Neuron (in vitro differentiated cells): Measurements from ENCODE around the gene ACVRL1.

ENCODE experiments used
- H2AFZ ChIP-seq: one replicate; pipeline ENCODE4 v1.6.1; 2013; ENCODE audit warnings: low read depth, mild to moderate bottlenecking, inconsistent platforms, low read length, moderate library complexity
- H3K27me3 ChIP-seq: one replicate; pipeline ENCODE4 v1.6.1; 2013; ENCODE audit warnings: low read length; ENCODE audit not compliant: insufficient read depth
- H3K36me3 ChIP-seq: one replicate; pipeline ENCODE4 v1.6.1; 2013; ENCODE audit warnings: low read length; ENCODE audit not compliant: insufficient read depth
- H3K4me1 ChIP-seq: one replicate; pipeline ENCODE4 v1.6.1; 2013; ENCODE audit warnings: low read length; ENCODE audit not compliant: insufficient read depth
- H3K4me3 ChIP-seq: 2 replicates; pipeline ENCODE4 v1.5.1; 2013; ENCODE audit warnings: mild to moderate bottlenecking, low read length, moderate library complexity
- H3K9me3 ChIP-seq: one replicate; pipeline ENCODE4 v1.6.1; 2013; ENCODE audit warnings: low read length

Gene ACVRL1

GRCh38 chr12:51896236-51896635 lies 11.1 kb upstream of the ACVRL1 start:
- no peaks in the 10 kb centered on the region for H3K4me1 ChIP-seq
- H3K4me3 ChIP-seq = no peak overlapping the region
- H3K27me3 ChIP-seq = peaks cover 3% of the 10 kb centered on the region
- H3K36me3 ChIP-seq = no peaks in the 10 kb centered on the region
- no peak overlapping the region for H2AFZ ChIP-seq
- H3K9me3 ChIP-seq = no peaks in the 10 kb centered on the region

DNA sequence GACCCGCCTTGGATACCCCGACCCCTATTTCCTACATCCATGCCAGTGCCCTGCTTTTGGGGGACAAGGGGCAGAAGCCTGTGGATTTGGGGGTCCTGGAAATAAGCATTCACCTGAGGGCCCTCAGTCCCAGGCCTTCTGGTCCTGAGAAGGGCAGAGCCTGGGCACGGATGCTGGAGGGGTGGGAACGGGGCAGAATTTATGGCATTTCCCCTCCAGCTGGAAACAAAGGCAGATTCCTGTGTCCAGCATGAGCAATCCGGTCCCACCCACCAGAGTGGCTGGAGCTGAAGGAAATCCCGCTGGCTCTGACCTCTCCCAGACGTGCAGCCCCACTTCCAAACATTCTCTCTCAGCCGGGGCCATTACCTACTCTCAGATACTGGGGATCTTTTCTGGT lies 10.1 kb upstream of the ACVRL1 start:
- H3K36me3 ChIP-seq = no peaks in the 10 kb centered on the region
- no peaks in the 10 kb centered on the region for H3K9me3 ChIP-seq
- peaks cover 3% of the 10 kb centered on the region for H3K27me3 ChIP-seq
- no peaks in the 10 kb centered on the region for H3K4me1 ChIP-seq
- no peak overlapping the region for H3K4me3 ChIP-seq
- H2AFZ ChIP-seq = no peak overlapping the region

GRCh38 chr12:51898506-51898905 lies 8.8 kb upstream of the ACVRL1 start:
- no peak overlapping the region for H3K4me3 ChIP-seq
- no peak overlapping the region for H2AFZ ChIP-seq
- H3K4me1 ChIP-seq = no peaks in the 10 kb centered on the region
- no peaks in the 10 kb centered on the region for H3K9me3 ChIP-seq
- H3K36me3 ChIP-seq = no peaks in the 10 kb centered on the region
- peaks cover 3% of the 10 kb centered on the region for H3K27me3 ChIP-seq

GRCh38 chr12:51898937-51899336 lies 8.4 kb upstream of the ACVRL1 start:
- H3K36me3 ChIP-seq = no peaks in the 10 kb centered on the region
- peaks cover 3% of the 10 kb centered on the region for H3K27me3 ChIP-seq
- no peaks in the 10 kb centered on the region for H3K9me3 ChIP-seq
- H2AFZ ChIP-seq = no peak overlapping the region
- no peaks in the 10 kb centered on the region for H3K4me1 ChIP-seq
- H3K4me3 ChIP-seq = no peak overlapping the region

- peaks cover 3% of the 10 kb centered on the region for H3K27me3 ChIP-seq
- H3K4me1 ChIP-seq = no peaks in the 10 kb centered on the region
- H3K9me3 ChIP-seq = no peaks in the 10 kb centered on the region
- H3K4me3 ChIP-seq = no peak overlapping the region
- no peak overlapping the region for H2AFZ ChIP-seq
- no peaks in the 10 kb centered on the region for H3K36me3 ChIP-seq
These were observed 6.9 kb upstream of the ACVRL1 start for GRCh38 chr12:51900323-51900889.

DNA sequence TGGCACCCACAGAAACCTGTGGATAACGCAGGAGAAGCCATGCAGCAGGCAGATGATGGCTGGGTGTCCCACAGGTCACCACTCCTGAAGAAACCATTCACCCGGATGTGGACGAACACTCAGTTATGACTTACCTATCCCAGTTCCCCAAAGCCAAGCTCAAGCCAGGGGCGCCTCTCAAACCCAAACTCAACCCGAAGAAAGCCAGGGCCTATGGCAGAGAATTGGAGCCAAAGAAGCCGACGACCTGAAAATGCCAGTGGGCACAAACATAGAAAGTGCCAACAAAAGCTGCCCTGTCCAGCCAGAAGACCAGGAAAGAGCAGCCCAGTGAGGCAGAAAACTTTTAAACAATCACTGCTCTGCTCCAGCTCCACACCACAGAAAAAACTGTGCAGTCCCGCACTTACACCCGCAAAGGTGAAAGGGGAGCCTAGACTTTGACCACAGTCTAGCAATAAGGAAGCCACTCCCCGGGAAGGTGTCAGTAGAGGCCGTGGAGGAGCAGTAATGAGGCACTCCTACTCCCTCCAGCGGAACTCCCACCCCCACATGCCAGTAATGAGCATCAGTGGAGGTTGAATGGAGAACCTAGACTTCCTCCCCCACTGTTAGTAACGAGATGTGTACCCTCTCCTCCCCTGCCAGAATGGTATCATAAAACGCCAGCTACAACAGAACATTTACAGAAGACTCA lies 6.0 kb upstream of the ACVRL1 start:
- H3K4me1 ChIP-seq = no peaks in the 10 kb centered on the region
- no peaks in the 10 kb centered on the region for H3K36me3 ChIP-seq
- peaks cover 3% of the 10 kb centered on the region for H3K27me3 ChIP-seq
- H3K4me3 ChIP-seq = no peak overlapping the region
- no peaks in the 10 kb centered on the region for H3K9me3 ChIP-seq
- H2AFZ ChIP-seq = no peak overlapping the region

DNA sequence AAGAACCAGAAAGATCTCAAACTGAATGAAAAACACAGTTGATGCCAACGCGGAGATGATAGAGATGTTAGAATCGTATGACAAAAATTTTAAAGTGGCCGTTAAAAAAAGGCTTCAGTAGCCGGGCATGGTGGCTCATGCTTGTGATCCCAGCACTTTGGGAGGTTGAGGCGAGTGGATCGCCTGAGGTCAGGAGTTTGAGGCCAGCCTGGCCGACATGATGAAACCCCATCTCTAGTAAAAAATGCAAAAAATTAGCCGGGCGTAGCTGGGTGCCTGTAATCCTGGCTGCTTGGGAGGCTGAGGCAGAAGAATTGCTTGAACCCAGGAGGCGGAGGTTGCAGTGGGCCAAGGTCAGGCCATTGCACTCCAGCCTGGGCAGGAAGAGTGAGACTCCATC lies 5.4 kb upstream of the ACVRL1 start:
- H2AFZ ChIP-seq = no peak overlapping the region
- H3K4me1 ChIP-seq = no peaks in the 10 kb centered on the region
- H3K9me3 ChIP-seq = no peaks in the 10 kb centered on the region
- H3K4me3 ChIP-seq = no peak overlapping the region
- no peaks in the 10 kb centered on the region for H3K36me3 ChIP-seq
- peaks cover 3% of the 10 kb centered on the region for H3K27me3 ChIP-seq

DNA sequence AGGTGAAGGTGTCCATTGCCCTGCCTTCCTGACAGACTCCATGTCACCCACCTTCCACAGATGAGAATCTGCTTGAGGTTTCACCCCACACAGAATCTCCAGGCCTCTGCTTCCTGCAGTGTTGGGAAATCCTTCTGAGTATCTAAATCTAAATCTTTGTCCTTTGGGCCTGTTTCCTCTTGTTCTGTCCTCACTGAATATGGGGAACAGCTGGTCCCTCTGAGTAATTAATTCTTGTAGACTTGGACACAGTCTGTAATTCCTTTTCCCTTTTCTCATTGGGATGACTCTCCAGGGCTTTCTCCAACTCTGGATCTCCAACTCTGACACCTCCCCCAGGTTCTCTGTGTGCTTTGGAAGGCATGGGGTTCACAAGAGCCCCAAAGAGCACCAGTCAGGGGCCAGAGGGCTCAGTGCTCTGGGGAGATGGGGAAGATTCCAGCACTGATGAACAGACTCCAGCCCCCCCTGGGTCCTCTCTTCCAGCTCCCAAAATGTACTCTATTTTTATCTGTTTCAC lies 2.3 kb upstream of the ACVRL1 start:
- Histone ChIP-seq H3K9me3 (no peaks in the 10 kb centered on the region), H3K4me3 (no peak overlapping the region), H3K27me3 (no peaks in the 10 kb centered on the region), H3K4me1 (peaks cover 2% of the 10 kb centered on the region), H2AFZ (no peak overlapping the region), H3K36me3 (no peaks in the 10 kb centered on the region)

DNA sequence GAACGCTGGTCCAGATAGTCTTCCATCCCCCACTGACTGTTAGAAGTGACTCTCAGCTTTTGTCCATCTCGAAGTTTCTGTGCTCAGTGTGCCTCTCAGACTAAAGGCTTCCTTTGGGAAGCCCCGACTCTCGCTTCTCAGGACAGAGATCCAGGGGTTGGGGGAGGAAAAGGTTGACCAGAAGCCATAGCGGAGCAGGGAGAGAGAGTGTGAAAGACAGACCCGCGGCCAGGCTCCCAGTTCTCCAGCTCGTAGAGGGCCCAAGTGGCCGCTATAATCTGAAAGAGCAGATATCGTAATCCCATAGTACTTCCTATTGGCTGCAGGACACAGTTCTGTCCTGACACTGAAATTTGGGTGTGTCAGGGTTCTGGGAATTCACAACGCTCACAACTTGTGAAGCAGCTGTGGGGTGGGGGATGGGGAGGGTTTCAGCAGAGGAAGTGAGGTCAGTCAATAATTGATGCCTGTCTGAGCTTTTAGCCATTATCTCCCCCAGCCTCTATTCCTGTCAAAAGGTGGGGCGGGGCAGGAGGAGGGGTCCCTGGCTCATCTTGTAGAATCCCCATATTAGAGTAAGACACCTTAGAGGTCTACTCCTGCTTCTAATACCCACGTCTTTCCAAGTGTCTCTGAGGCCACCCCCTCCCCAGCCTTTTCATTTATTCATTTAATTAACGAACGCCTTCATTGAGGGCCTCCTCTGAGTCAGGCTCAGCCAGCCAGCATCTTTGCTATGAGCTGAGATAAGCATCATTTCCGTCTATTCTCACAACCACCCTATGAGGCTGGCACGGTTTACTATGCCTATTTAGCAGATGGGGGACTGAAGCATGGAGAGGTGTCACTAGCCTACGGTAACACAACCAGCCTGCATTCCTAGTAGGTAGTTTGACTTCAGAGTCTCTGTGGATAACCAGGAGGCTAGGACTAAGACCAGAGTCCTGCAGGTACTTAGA lies 1.6 kb upstream of the ACVRL1 start:
- Histone ChIP-seq H3K4me1 (peaks cover 7% of the 10 kb centered on the region), H2AFZ (no peak overlapping the region), H3K27me3 (peaks cover 4% of the 10 kb centered on the region), H3K36me3 (no peaks in the 10 kb centered on the region), H3K9me3 (no peaks in the 10 kb centered on the region), H3K4me3 (no peak overlapping the region)

DNA sequence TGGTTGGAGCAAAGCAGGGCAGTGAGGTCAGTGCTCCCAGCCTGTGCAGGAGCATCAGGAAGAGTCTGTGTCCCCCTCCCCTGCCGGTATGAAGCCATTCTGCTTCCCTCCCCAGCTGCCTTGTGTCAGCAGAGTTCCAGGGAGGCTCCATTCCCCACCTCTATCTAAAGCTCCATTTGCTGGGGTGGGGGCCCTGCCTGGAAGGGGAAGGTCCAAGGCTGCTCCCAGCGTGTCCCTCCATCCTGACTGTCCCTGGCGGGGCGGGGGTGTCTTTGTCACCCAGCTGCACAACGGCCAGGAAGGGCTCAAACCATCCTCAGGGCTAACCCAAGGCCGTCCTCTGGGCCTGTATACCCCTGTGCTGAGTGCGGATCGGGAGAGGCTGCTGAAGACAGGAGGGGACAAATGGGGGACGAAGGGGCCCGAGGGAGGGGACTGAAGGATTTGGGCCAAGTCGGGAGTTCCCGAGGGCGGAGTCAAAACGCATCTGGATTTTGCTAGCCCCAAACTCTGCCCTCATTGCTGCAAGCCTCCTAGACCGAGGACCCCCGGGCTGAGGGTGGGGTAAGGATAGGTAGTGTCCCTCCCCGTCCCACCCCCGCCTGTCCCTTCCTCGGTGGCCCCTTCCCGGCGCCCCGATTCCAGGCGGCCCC lies 748 bp upstream of the ACVRL1 start:
- no peak overlapping the region for H2AFZ ChIP-seq
- peaks cover 7% of the 10 kb centered on the region for H3K4me1 ChIP-seq
- H3K27me3 ChIP-seq = peaks cover 7% of the 10 kb centered on the region
- no peak overlapping the region for H3K4me3 ChIP-seq
- no peaks in the 10 kb centered on the region for H3K36me3 ChIP-seq
- no peaks in the 10 kb centered on the region for H3K9me3 ChIP-seq

- Histone ChIP-seq H3K4me1 (peaks cover 7% of the 10 kb centered on the region), H3K27me3 (peaks cover 14% of the 10 kb centered on the region), H3K4me3 (no peak overlapping the region), H3K9me3 (no peaks in the 10 kb centered on the region), H3K36me3 (no peaks in the 10 kb centered on the region), H2AFZ (no peak overlapping the region)
These were observed 637 bp downstream of the ACVRL1 start for GRCh38 chr12:51907856-51908425.

GRCh38 chr12:51908876-51909592 lies 1.7 kb downstream of the ACVRL1 start:
- no peak overlapping the region for H3K4me3 ChIP-seq
- H3K27me3 ChIP-seq = peaks cover 14% of the 10 kb centered on the region

More at GRCh38 chr12:51908876-51909592, 1.7 kb downstream of the ACVRL1 start:
- peaks cover 7% of the 10 kb centered on the region for H3K4me1 ChIP-seq
- no peak overlapping the region for H2AFZ ChIP-seq
- no peaks in the 10 kb centered on the region for H3K36me3 ChIP-seq
- no peaks in the 10 kb centered on the region for H3K9me3 ChIP-seq
